GM19099 (cell line): ENCODE results near the gene ST8SIA2.

Experiments
- POLR2A ChIP-seq: IDR thresholded peaks from 3 replicates; pipeline ENCODE4 v1.6.1; 2011; ENCODE audit warnings: low read depth; ENCODE audit not compliant: insufficient read length; ENCODE audit errors: extremely low read depth

Gene ST8SIA2

GRCh38 chr15:92409521-92409920 is 15.8 kb downstream of the ST8SIA2 start:
- no peak for TF ChIP-seq POLR2A

GRCh38 chr15:92410537-92410936 is 16.9 kb downstream of the ST8SIA2 start:
- TF ChIP-seq POLR2A = no peak

- no peak for TF ChIP-seq POLR2A
These were observed 17.6 kb downstream of the ST8SIA2 start for GRCh38 chr15:92411256-92411655.

GRCh38 chr15:92413510-92413909 is 19.8 kb downstream of the ST8SIA2 start:
- no peak for TF ChIP-seq POLR2A

GRCh38 chr15:92415639-92416297 is 22.1 kb downstream of the ST8SIA2 start:
- no peak for TF ChIP-seq POLR2A

GRCh38 chr15:92416557-92416956 is 22.9 kb downstream of the ST8SIA2 start:
- no peak for TF ChIP-seq POLR2A

- TF ChIP-seq POLR2A = no peak
These were observed 24.0 kb downstream of the ST8SIA2 start for GRCh38 chr15:92417716-92418115.

- no peak for TF ChIP-seq POLR2A
These were observed 25.2 kb downstream of the ST8SIA2 start for GRCh38 chr15:92418864-92419263.

- TF ChIP-seq POLR2A = no peak
These were observed 28.3 kb downstream of the ST8SIA2 start for GRCh38 chr15:92421976-92422375.

- TF ChIP-seq POLR2A = no peak
These were observed 32.0 kb downstream of the ST8SIA2 start for GRCh38 chr15:92425578-92426225.

- TF ChIP-seq POLR2A = no peak
These were observed 35.8 kb downstream of the ST8SIA2 start for GRCh38 chr15:92429378-92430068.

- no peak for TF ChIP-seq POLR2A
These were observed 36.4 kb downstream of the ST8SIA2 start for GRCh38 chr15:92430069-92430440.

- no peak for TF ChIP-seq POLR2A
These were observed 41.5 kb downstream of the ST8SIA2 start for GRCh38 chr15:92435145-92435544.

- no peak for TF ChIP-seq POLR2A
These were observed 44.8 kb downstream of the ST8SIA2 start for GRCh38 chr15:92438471-92438870.

- TF ChIP-seq POLR2A = no peak
These were observed 49.7 kb downstream of the ST8SIA2 start for GRCh38 chr15:92443381-92443780.

- TF ChIP-seq POLR2A = no peak
These were observed 51.0 kb downstream of the ST8SIA2 start for GRCh38 chr15:92444631-92445030.

GRCh38 chr15:92448370-92448769 is 54.7 kb downstream of the ST8SIA2 start:
- TF ChIP-seq POLR2A = no peak

GRCh38 chr15:92449476-92449875 is 55.8 kb downstream of the ST8SIA2 start:
- TF ChIP-seq POLR2A = no peak
